NCI-H446 (cell line): ENCODE data around the gene HSF2BP.
A peak's percentile ranks its signal among the peaks of the same experiment; 100 is the strongest.
"Not testable (repeated sequence)": the region's sequence is repeated elsewhere in the genome, so short reads cannot be mapped to it uniquely, and the experiment has no call there.

ENCODE experiments used
- DNase-seq, 2 experiments: peaks; one replicate each; lab custom pipeline; 2025; lab: John Stamatoyannopoulos, UW

HSF2BP gene

DNA sequence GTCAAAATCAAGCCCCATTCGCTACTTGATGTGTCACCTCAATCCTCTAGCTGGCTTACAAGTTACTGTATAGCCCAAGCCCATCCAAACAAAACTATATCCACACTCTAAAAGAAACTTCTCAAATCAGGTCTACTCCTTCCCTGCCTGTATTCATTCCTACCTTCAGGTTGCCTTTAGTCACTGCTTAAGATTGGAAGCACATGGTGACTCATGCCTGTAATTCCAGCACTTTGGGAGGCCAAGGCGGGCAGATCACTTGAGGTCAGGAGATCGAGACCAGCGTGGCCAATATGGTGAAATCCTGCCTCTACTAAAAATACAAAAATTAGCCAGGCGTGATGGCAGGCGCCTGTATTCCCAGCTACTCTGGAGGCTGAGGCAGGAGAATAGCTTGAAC, 7.4 kb downstream of the HSF2BP start:
- not testable (repeated sequence) for DNase-seq

DNA sequence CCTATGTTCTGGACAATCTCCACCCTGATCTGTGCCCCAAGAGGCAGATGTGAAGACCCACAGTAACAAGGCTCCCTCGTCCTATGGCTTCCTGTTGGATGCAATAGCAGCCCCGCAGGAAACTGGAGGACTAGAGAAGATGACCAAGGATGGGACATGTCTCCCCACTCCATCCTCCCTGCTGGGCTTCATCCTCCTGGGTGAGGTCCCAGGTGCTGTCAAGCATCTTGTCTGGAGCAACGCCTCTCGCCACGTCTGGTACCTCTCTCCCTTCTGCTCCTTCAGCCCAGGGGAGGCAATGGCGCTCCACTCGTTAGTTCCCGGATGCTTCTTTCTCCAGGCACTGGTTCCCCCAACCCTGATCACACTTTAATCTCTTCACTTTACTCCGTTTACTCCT, 11.1 kb downstream of the HSF2BP start:
- DNase-seq: no peak

DNA sequence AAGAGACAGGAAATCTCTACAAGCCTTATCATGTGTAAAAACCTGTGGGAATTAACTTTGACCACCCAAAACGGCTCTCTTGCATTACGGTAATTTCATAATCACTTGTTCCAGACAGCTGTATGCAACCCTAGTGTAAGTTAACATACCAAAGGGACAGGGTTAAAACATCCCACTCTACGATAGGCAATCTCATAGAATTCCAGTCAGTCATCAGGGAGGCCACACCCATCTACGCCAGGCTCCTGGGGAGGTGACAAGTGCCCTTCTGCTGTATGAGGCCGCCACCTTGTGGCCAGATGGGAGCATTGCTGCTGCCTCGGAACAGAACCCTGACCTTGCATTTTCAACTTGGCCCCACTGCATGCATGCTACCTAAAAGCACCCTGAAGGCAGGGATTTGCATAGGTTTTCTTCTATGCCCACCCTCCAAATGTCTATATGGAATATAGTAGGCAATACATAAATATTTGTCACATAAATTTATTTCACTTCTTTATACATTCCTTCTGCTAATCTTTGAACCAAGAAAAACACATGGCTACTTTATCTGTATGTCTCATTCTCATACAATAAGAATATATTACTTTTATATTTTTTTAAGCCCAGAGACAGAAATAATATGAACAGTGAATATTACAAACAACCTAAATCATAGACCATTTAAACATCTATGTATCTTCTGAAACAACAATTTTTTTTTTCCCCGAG, 12.6 kb downstream of the HSF2BP start:
- peak; percentile 82 to 92 for DNase-seq

DNA sequence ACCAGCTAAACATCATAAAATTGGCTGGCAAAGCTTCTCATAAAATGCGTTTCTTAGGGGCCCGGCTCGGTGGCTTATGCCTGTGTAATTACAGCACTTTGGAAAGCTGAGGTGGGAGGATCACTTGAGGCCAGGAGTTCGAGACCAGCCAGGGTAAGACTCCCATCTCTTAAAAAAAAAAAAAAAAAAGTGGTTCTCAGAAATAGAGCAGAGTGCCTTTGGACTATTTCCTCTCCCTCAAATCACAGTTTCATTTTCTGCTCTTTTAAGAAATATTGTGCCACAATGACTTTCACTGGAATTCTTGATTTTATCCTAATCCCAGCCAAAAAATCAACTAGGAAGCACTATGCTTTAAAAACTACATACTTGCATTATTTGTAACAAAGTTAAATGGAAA, 13.3 kb downstream of the HSF2BP start:
- no peak for DNase-seq

DNA sequence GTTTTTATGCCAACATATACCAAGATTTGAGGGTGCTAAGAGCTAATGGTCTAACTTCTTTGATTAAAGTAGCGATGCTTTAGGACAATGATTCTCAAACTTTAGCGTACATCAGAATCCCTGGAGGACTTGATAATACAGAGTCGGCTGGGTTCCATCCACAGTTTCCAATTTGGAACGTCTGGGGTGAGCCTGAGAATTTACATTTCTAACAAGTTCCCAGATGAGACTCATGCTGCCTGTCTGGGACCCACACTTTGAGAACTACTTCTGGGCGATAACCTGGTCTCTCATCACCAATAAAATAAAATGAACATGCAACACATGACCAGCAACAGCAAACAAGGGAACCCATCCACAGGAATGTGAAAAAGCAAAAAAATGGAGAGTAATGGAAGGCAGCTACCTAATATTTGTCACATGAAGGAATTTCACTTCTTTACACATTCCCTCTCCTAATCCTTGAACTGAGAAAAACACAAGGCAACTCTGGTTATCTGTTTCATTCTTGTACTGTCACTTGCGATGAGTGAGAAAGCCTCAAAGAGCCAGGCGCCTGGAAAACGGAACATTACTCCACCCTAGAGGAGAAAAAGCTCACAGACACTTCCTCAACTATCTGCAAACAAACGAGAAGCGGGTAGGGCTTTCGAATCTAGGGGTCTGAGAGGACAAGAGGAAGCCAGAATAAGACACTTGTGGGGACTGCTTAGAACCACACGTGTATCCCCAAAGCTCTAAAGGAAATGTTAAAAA, 14.0 kb downstream of the HSF2BP start:
- DNase-seq: peak; percentile 66

DNA sequence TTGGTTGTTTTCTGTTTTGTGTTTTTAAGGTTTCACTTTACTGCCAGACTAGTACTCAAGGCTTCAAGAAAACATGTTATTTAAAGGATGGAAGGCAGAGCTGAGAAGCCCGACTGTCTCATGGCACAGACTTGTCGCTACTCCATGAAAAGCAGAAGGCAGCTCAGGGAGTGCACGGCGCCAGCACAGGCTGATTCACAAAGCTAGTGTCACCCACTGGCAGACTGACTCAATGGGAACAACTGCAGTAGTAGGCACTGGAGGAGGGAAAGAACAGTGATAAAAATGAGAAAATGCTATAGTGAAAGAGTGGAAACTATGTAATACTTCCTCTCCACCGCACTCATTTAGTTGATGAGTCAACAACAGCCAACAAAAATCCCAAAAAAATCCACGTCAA, 14.7 kb downstream of the HSF2BP start:
- DNase-seq: peak in 1 of 2 experiments; percentile 41

DNA sequence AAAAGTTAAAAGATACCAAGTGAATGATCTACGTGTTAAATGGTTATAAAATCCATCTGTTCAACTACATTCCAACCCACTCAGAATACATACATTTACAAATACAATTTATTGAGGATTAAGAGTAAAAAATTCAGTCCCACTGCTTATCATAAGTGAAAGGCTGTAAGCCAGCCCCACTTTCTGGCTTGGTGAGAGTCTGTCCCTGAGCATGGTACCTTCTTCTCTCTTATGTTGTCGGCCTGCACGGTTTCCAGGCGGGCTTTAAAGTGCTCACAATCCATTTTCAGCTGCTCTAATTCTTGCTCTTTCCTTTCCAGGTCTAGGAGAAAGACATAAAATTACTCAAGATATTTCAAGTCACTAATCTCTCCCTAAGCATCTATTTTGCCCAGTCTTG, 15.2 kb downstream of the HSF2BP start:
- no peak for DNase-seq

DNA sequence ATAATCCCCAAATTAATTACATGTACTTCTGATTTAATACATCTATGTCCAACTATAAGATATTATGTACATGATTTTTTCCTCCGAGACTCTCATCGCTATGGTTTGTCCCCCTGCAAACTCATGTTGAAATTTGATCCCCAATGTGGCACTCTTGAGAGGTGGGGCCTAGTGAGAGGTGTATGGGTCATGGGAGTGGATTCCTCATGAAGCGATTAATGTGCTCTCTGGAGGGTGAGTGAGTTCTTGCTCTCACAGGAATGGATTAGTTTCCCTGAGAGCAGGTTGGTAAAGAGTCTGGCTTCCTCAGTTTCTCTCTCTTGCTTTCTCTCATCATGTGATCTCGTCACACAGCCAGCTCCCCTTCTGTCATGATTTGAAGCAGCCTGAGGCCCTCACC, 16.1 kb downstream of the HSF2BP start:
- no peak for DNase-seq

DNA sequence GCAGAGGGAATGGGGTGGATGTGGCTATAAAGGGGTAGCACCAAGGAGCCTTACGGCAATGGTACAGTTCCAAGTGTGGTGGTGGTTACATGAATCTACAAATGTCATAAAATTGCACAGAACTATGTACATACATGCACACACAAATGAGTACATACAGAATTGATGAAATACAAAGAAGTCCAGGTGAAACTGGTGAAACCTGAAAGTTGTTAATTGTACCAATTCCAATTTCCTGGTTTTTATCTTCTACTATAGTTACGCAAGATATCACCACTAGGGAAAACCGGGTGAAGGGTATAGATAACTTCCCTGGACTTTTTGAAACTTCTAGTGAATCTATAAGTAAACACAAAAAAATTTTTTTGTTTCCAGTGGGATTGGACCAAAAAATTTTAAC, 18.9 kb downstream of the HSF2BP start:
- DNase-seq: no peak

DNA sequence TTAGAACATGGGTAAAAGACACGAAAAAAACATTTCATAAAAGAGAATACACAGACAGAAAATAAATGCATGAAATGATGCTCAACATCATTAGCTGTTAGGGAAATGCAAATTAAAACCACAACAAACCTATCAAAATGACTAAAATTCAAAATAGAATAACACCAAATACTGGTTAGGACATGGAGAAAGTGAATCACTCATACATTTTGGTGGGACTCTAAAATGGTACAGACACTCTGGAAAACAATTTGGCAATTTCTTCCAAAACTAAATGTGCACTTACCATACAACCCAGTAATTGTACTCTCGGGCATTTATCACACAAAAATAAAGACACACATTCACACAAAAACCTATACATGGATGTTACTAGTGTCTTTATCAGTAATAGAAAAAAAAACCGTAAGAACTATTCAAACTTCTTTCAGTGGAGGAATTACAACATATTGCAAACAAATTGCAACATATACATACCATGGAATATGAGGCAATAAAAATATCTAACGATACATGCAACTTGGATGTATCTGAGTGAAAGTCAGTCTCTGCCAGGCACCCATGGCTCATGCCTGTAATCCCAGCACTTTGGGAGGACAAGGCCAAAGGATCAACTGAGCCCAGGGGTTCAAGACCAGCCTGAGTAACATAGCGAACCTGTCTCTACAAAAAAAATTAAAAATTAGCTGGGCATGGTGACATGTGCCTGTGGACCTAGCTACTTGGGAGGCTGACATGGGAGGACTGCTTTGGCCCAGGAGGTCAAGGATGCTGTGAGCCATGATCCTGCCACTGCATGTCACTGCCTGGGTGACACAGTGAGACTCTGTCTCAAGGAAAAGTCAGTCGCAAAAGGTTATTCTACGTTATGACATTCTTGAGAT, 19.6 kb downstream of the HSF2BP start:
- no peak for DNase-seq

DNA sequence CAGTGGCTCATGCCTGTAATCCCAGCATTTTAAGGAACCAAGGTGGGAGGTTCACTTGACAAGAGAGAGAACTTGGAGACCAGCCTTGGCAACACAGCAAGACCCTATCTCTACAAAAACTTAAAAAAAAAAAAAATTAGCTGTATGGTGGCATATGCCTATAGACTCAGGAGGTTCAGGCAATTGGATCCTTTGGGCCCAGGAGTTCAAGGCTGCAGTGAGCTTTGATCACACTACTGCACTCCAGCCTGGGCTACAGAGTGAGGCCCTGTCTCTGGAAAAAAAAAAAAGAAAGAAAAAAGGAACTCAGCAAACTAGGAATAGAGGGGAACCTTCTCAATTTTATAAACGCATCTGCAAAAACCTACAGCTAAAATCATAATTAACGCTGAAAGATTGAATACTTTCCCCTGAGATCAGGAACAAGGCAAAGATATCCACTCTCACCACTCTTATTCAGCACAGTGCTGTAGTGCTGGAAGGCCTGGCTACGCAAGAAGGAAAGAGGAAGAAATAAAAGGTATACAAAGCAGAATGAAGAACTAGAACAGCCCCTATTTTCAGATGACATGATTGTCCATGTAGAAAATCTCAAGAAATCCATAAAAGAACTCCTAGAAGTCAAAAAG, 21.6 kb downstream of the HSF2BP start:
- DNase-seq: no peak

DNA sequence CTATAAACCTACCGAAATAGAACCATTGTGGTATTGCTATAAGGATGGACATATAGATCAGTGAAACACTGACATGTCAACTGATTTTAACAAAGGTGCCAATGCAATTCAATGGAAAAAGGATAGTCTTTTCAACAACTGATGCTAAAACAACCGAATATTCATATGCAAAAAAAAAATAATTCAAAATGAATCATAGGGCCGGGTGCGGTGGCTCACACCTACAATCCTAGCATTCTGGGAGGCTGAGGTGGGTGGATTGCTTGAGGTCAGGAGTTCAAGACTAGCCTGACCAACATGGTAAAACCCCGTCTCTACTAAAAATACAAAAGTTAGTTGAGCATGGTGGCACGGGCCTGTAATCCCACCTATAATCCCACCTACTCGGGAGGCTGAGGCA, 23.9 kb downstream of the HSF2BP start:
- DNase-seq: no peak

DNA sequence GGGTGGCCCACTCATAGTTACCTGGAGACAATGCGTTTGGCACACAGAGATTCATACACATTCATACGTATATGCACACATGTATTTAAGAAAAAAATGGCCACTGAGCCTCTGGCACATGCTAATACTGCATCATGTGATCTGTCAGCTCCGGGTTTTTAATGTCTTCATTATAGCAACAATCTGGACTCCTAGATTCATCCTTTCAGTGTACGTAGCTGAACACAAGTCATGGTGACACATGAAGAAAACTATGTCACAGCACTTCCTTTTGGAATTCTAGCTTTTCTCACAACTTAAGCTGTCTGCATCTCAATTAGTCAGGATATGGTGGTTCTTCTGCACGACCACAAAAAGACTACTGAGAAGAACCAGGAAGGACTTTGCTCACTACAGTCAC, 24.7 kb downstream of the HSF2BP start:
- DNase-seq: no peak

DNA sequence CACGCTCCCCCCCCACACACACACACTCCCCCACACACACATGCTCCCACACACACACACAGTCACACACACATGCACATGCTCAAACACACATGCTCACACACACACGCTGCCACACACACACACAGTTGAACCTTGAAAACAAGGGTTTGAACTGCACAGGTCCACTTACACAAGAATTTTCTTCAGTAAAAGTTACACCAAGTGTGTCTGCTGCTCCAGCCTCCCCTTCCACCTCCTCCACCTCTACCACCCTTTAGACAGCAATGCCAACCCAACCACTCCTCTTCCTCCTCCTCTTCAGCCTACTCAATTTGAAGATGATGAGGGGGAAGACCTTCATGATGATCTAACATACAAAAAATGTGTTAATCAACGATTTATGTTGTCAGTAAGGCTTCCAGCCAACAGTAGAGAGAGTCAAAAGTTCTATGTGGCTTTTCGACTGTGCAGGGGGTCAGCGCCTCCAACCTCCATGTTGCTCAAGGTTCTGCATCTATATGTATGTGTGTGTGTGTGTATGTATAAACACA, 26.8 kb downstream of the HSF2BP start:
- DNase-seq: no peak

DNA sequence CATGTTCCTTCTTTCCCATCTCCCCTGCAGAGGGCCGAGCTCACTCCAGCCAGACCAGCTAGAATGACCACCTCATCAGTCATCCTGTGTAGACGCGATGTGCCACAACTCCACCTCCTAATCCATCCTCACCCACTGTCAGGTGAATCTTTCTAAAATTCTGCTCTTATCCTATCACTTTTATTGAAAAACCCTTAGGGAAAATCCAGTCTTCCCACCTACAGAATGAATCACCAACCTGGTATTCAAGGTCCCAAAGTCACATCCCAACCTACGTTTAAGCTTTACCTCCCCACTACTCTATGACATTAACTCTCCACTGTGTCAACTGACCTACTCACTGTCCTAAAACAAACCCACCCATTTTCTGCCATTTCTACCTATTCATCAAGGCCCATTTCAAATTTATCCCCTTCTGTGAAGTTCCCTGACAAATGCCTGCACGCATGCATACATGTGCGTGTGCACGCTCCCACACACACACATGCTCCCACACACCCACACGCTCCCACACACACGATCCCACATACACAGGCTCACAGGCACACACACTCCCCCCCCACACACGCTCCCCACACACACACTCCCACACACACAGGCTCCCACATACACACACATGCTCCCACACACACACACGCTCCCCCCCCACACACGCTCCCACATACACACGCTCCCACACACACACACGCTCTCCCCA, 27.7 kb downstream of the HSF2BP start:
- DNase-seq: no peak

DNA sequence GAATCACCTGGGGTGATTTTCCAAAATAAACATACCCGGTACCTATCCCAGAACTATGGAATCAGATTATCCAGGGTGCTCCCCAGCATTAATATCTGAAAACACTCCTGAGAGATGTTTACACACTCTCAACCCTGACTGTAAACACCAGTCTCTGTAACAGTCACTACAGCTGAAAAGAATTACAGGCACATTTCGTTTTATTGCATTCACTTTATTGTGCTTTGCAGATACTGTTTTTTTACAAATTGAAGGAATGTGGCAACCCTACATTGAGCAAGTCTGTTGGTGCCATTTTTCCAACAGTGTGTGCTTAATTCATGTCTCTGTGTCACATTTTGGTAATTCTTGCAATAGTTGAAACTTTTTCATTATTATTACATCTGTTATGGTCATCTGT, 31.8 kb downstream of the HSF2BP start:
- DNase-seq: no peak

DNA sequence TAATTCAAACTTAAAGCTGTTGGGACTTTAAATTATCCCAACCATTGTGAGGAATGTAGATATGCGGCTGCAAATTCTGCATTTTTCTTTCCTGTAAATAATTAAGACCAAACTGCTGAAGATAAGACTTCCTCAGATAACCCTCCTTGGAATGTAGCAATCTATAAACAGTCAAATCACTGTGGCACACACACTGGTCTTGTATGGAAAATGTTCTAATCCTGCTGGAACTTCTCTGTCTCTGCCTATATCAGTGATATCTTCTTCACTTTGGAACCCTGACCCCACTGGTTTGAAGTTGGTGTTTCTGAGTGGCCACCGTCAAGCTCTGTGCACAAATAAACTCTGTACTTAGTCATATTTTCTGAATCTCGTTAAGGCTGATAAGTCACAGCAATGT, 32.9 kb downstream of the HSF2BP start:
- DNase-seq: no peak

DNA sequence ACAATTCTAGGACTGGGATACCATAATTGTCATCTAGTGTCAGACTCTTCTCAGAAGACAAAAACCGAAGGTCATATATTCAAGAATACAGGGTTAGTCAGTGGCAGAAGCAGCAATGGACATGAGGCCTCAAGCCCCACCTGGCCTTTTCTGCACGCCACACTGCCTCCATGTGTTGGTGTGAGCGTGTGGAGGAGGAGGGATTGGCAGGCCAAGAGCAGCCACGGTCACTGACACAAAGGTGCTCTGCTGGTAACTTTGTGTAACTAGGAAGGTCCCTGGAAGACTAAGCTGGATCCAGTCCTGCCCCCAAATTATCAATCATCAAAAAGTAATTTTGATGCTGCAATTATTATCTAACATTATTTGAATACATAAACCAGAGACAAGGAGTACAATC, 34.9 kb downstream of the HSF2BP start:
- no peak for DNase-seq

DNA sequence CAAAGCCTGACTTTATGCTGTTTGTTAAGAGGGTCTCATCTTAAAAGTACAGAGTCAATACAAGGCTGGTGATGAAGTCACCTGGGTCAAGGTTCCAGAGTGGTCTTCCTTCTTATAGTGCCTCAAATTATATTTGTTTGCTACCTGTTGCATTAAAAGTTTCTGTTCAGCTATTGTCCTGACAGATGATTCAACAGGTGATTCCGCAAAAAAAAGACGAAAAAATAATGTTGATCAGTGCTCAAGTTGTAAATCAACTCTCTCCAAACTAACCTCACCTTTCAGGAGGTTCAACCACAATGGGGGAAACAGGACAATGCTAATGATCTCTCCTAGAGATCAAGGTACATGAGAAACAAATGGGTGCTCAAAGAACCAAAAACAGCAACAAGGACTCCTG, 35.7 kb downstream of the HSF2BP start:
- DNase-seq: no peak

DNA sequence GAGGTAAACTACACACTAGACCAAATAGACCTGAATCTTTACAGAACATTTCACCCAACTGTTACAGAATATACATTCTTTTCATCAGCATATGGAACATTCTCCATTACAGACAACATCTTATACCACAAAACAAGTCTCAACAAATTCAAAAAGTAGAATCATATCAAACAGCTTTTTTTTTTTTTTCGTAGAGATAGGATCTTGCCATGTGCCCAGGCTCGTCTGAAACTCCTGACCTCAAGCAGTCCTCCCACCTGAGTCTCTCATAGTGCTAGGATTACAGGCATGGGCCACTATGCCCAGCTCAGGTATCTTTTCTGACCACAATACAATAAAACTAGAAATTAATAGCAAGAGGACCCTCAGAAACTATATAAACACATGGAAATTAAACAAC, 36.5 kb downstream of the HSF2BP start:
- DNase-seq: no peak

DNA sequence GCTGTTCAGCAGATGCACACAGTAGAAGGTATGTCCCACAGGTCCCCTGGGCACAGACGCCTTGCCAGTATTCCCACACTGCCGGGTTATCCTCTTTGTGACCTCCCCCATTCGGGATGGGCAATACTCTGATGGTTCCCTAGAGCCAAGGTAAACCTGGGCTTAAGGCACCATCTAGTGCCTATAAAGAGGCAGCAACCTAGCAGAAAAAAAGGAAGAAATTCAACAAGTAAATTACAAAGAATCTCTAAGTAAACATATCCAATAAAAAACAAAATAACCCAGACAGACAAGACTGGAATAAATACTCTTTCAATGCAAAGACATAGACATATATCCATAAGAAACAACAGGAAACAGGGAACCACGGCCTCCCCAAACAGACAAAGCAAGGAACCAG, 39.4 kb downstream of the HSF2BP start:
- DNase-seq: no peak
